Heart left ventricle (tissue), 13 donors: ENCODE data around the gene EFEMP2.

ENCODE experiments used
- POLR2A ChIP-seq, 2 donors: fragments of 450-650 bp; IDR thresholded peaks; one replicate each; pipeline ENCODE4 v1.6.1; 2017; ENCODE audit warnings: antibody characterized with exemption in 2 of 2, mild to moderate bottlenecking in 2 of 2, moderate library complexity in 2 of 2
- TF ChIP-seq, protein P1 (sequence below), 12 donors: fragments of 200-600 bp; sonication (generic) in 4 of 12; IDR thresholded peaks; one replicate each; pipeline versions ENCODE4 v1.5.0 to v1.8.0; 2018 to 2022; ENCODE audit warnings: antibody characterized with exemption in 12 of 12, mild to moderate bottlenecking in 5 of 12
- donor health status: ischemic (EF 13 %, LVEDD 7.1; RV severe dilation, severe dysfunction).
- donor health status: DM: no; HTN: yes; CAD: no.
- donor health status: DM: no; HTN: no; CAD: no.
- donor health status: ischemic (EF 25% LVEDD 6.9; RV normal size, moderate dysfunction).
- donor health status: ischemic (EF 25% LVEDD 5.7; RV mildly dilated, moderate dysfunction).
- donor health status: ischemic (EF 35%, LVEDD 5.7; RV mildly dilated, moderate dysfunction).
- donor health status: nonischemic (EF 11% LVEDD 7.7; RV severe dilation, severe dysfunction).
- donor health status: DM: yes; HTN: yes; CAD: no.
- donor health status: PGD.
- donor health status: ischemic (EF 29% LVEDD 5.4; RV normal size, mild dysfunction).
- donor health status: nonischemic (EF 23%, LVEDD 6.1; RV moderate dilation, normal function).

DNA sequence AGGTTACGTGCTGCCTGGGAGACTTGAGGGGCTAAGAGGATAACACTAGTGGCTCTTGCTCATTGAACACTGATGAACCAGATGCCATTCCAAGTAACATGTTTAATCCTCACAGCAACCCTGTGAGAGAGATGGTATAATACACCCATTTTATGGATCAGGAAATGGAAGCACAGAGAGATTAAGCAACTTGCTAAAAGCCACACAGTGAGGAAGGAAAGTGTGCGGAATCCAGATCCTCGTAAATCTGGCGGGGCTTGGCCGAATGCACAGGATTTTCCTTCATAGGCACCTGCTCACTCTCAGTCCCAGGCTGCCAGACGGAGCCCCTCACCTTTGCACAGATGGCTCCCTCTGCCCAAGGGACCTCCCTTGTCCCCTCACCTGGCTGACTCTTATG is 35.3 kb upstream of the EFEMP2 start:
- TF ChIP-seq, protein P1, sequence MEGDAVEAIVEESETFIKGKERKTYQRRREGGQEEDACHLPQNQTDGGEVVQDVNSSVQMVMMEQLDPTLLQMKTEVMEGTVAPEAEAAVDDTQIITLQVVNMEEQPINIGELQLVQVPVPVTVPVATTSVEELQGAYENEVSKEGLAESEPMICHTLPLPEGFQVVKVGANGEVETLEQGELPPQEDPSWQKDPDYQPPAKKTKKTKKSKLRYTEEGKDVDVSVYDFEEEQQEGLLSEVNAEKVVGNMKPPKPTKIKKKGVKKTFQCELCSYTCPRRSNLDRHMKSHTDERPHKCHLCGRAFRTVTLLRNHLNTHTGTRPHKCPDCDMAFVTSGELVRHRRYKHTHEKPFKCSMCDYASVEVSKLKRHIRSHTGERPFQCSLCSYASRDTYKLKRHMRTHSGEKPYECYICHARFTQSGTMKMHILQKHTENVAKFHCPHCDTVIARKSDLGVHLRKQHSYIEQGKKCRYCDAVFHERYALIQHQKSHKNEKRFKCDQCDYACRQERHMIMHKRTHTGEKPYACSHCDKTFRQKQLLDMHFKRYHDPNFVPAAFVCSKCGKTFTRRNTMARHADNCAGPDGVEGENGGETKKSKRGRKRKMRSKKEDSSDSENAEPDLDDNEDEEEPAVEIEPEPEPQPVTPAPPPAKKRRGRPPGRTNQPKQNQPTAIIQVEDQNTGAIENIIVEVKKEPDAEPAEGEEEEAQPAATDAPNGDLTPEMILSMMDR (IDR thresholded peaks at IDR 0.05): no peak
- TF ChIP-seq POLR2A (IDR thresholded peaks at IDR 0.05): no peak
